Upper lobe of left lung (tissue), 6 donors: Measurements from ENCODE around the gene LENEP. TPM values are rescaled to one million over a fixed set of nuclear protein-coding genes. Genes with fewer than 3 reads are reported as not detected.

Source experiments
- ATAC-seq, 2 donors: fragments of 200-7000 bp; cut with Tn5 transposase; one replicate each; pipeline ENCODE4 v1.9.1; 2022; ENCODE audit warnings: mild to moderate bottlenecking in 2 of 2, moderate library complexity in 2 of 2; ENCODE audit not compliant: low FRiP score in 2 of 2
- DNase-seq, 2 donors: peaks; one replicate each; pipeline ENCODE4 v3.0.0-alpha.2; 2019 to 2020
- H3K27ac ChIP-seq, 4 donors: fragments of 200-600 bp; sonication (generic); one replicate each; pipeline ENCODE4 v1.5.1; 2016 to 2019
- H3K27me3 ChIP-seq, 4 donors: fragments of 200-600 bp; sonication (generic); one replicate each; pipeline ENCODE4 v1.5.1; 2017 to 2019
- H3K36me3 ChIP-seq, 4 donors: fragments of 200-600 bp; sonication (generic); one replicate each; pipeline ENCODE4 v1.5.1; 2016 to 2019
- H3K4me1 ChIP-seq, 4 donors: fragments of 200-600 bp; sonication (generic); one replicate each; pipeline ENCODE4 v1.5.1; 2018 to 2019
- H3K4me3 ChIP-seq, 4 donors: fragments of 200-600 bp; sonication (generic); one replicate each; pipeline ENCODE4 v1.5.1; 2017 to 2019; ENCODE audit warnings: mild to moderate bottlenecking in 2 of 4, moderate library complexity in 1 of 4
- H3K9me3 ChIP-seq, 4 donors: fragments of 200-600 bp; sonication (generic); one replicate each; pipeline ENCODE4 v1.5.1; 2018 to 2019
- EP300 ChIP-seq, 4 donors: sonication (generic); formaldehyde crosslinking; IDR thresholded peaks; one replicate each; pipeline ENCODE4 v1.5.1; 2017; ENCODE audit warnings: antibody characterized with exemption in 4 of 4, control low read depth in 2 of 4
- POLR2A ChIP-seq, 4 donors: fragments of 450-650 bp; IDR thresholded peaks; one replicate each; pipeline ENCODE4 v1.5.1; 2016 to 2017; ENCODE audit warnings: antibody characterized with exemption in 4 of 4, mild to moderate bottlenecking in 2 of 4
- POLR2AphosphoS5 ChIP-seq, 2 donors: sonication (generic); formaldehyde crosslinking; IDR thresholded peaks; one replicate each; pipeline ENCODE4 v1.5.1; 2017; ENCODE audit warnings: antibody characterized with exemption in 2 of 2
- WGBS, 2 donors: methylation state at CpG; one replicate each; pipeline ENCODE4 v1.1.5; 2017 to 2018; 5-methylcytosine and 5-hydroxymethylcytosine counted together
- total RNA-seq, 6 donors: library from RNA; depleted of rRNA in 4 of 6; stranded (reverse); fragments of >200 nt in 4 of 6; gene quantifications; one replicate each; pipeline versions ENCODE4 v1.1.0 to v1.2.1, GENCODE V29; 2016 to 2021
- TF ChIP-seq, protein P1 (sequence below), 6 experiments: fragments of 450-650 bp in 4 of 6; fragments of 200-600 bp in 2 of 6; sonication (generic) in 2 of 6; IDR thresholded peaks; one replicate each; pipeline ENCODE4 v1.5.1; 2016 to 2019; ENCODE audit warnings: antibody characterized with exemption in 6 of 6
- donor health status: DM: no; HTN: no; CAD: no; lungs with moderate emphysema.
- donor health status: DM: no; HTN: yes; CAD: no; lungs with severe emphysema.

LENEP gene
- total RNA-seq, 6 donors from 2014 or later = 0.57 to 1.0 TPM; not detected in 4

DNA sequence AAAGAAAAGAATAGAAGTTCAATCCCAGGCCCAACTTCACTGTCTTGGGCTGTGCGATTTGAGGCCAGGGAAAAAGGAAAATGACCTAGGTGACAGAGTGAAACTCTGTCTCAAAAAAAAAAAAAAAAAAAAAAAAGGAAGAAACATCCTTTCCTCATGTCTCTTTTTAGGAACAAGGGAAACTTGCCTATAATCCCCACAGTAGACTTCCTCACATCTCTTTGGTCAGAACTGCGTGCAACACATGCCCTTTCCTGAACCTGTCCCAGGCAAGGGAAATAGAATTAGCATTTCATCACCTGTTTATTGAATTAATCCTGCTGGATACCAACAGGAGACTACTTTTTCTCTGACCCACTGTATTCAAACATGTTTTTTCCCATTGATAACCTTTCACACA, 42.5 kb downstream of the LENEP start:
- WGBS, 2 donors = 76 to 81% methylated on average over 2 of the region's 2 CpGs
- no peaks in the 10 kb centered on the region for H3K9me3 ChIP-seq

DNA sequence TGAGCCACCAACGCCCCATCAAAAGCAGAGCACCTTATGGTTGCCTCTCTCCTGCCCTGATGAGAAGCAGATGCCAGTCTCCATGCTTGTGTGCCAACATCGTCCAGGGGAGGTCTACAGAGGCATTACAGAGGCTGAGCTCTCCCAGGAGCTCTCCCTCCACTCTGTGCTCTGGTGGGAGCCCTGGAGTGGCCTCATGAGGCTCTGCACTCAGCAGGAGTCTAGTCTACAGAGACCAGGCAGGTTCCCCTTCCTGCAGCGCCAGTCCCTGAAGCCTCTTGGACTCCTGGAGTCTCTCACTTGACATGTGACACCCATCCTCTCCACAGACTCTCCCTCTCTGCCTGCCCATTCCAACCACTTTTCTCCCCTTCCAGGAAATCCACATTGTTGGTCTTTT, 43.7 kb downstream of the LENEP start:
- WGBS, 2 donors = 82 to 100% methylated on average over 2 to 3 of the region's 3 CpGs
- no peak for ATAC-seq

More for the DNA sequence above, 42.5 kb downstream of the LENEP start:
- ATAC-seq = no peak
- Histone ChIP-seq H3K36me3 (no peaks in the 10 kb centered on the region), H3K4me1 (peaks cover 5 to 13% (median 9%) of the 10 kb centered on the region in 4 donors), H3K27me3 (no peaks in the 10 kb centered on the region), H3K4me3 (no peak overlapping the region), H3K27ac (no peak overlapping the region)
- no peak for DNase-seq
- TF ChIP-seq, protein P1, sequence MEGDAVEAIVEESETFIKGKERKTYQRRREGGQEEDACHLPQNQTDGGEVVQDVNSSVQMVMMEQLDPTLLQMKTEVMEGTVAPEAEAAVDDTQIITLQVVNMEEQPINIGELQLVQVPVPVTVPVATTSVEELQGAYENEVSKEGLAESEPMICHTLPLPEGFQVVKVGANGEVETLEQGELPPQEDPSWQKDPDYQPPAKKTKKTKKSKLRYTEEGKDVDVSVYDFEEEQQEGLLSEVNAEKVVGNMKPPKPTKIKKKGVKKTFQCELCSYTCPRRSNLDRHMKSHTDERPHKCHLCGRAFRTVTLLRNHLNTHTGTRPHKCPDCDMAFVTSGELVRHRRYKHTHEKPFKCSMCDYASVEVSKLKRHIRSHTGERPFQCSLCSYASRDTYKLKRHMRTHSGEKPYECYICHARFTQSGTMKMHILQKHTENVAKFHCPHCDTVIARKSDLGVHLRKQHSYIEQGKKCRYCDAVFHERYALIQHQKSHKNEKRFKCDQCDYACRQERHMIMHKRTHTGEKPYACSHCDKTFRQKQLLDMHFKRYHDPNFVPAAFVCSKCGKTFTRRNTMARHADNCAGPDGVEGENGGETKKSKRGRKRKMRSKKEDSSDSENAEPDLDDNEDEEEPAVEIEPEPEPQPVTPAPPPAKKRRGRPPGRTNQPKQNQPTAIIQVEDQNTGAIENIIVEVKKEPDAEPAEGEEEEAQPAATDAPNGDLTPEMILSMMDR (IDR thresholded peaks at IDR 0.05) = no peak
- TF ChIP-seq POLR2A (IDR thresholded peaks at IDR 0.05) (no peak), EP300 (IDR thresholded peaks at IDR 0.05) (no peak), POLR2AphosphoS5 (IDR thresholded peaks at IDR 0.05) (no peak)

DNA sequence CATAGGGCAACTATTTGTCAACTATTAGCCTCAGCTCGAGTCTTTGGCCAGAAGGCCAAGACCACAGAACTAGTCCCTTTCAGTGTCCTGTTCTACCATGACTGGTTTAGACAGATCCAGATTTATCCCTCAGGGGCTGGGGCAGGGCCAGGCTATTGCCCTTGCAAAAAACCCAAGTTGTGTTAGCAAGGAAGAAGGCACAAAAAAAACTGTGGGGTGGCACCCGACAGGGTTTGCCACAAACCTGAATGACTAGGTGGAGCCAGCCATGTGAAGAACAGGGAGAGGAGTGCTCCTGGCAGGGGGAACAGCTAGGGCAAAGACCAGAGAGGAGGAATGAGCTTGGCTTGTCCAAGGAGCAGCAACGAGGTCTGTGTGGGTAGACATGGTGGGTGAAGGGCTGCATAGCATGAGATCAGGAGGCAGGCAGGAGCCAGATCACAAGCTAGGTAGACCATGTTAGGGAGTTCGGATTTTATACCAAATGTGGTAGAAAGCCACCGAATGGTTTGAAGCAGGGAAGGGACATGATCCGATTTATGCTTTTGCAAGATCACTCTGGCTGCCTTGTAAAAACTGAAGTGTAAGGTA, 44.6 kb downstream of the LENEP start:
- Histone ChIP-seq H3K36me3 (no peaks in the 10 kb centered on the region), H3K9me3 (no peaks in the 10 kb centered on the region), H3K27me3 (no peaks in the 10 kb centered on the region), H3K27ac (no peak overlapping the region), H3K4me3 (no peak overlapping the region), H3K4me1 (peaks cover 5 to 13% (median 9%) of the 10 kb centered on the region in 4 donors)
- TF ChIP-seq POLR2A (IDR thresholded peaks at IDR 0.05) (no peak), EP300 (IDR thresholded peaks at IDR 0.05) (no peak), POLR2AphosphoS5 (IDR thresholded peaks at IDR 0.05) (no peak)
- TF ChIP-seq, protein P1 (IDR thresholded peaks at IDR 0.05) = no peak
- no peak for ATAC-seq
- WGBS, 2 donors = 84 to 85% methylated on average over 5 to 6 of the region's 6 CpGs
- no peak for DNase-seq

More for the DNA sequence above, 43.7 kb downstream of the LENEP start:
- no peaks in the 10 kb centered on the region for H3K9me3 ChIP-seq
- H3K27ac ChIP-seq = no peak overlapping the region
- H3K36me3 ChIP-seq = no peaks in the 10 kb centered on the region
- H3K27me3 ChIP-seq = no peaks in the 10 kb centered on the region
- H3K4me1 ChIP-seq = peaks cover 5 to 13% (median 9%) of the 10 kb centered on the region in 4 donors
- H3K4me3 ChIP-seq = no peak overlapping the region
- TF ChIP-seq POLR2AphosphoS5 (IDR thresholded peaks at IDR 0.05) (no peak), POLR2A (IDR thresholded peaks at IDR 0.05) (no peak), EP300 (IDR thresholded peaks at IDR 0.05) (no peak)
- TF ChIP-seq, protein P1 (IDR thresholded peaks at IDR 0.05) = no peak
- no peak for DNase-seq

DNA sequence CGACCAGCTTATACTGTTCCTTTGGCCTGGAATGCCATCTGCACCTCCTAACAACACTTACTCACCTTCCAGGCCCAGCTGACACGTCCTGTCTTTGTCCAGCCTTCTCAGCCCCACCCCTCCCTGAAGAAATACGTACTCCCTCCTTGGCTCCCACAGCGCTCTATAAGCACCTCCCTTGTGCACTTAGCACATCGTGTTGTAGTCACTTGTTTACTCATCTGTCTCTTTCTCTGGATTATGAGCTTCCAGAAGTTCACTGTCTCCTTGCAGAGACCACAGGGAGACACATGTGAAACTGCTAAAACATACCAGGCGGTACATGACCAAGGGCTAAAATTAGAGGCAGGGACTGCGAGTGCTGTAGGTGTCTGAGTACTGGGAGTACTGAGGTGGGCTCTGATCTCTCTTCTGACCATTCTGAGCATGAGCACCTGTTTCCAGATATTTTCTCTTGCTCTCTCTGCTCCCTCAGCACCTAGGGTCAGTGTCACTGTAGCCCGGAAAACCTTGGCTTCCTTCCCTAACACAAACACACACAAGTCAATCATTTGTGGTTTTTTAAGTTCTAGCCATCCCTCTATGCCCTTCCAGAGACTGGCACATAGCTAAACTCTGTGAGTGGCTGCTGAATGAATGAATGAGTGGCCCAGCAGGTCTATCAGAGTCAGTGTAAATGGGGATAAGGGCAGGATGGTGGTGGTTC, 45.4 kb downstream of the LENEP start:
- Histone ChIP-seq H3K9me3 (no peaks in the 10 kb centered on the region), H3K4me3 (no peak overlapping the region), H3K36me3 (no peaks in the 10 kb centered on the region), H3K27me3 (no peaks in the 10 kb centered on the region), H3K27ac (peak overlapping the region in 1 of 4 donors; percentile 16), H3K4me1 (peaks cover 7 to 15% (median 12%) of the 10 kb centered on the region in 4 donors)
- no peak for TF ChIP-seq EP300 (IDR thresholded peaks at IDR 0.05)
- TF ChIP-seq, protein P1 (IDR thresholded peaks at IDR 0.05) = no peak
- no peak for TF ChIP-seq POLR2AphosphoS5 (IDR thresholded peaks at IDR 0.05)
- TF ChIP-seq POLR2A (IDR thresholded peaks at IDR 0.05) = no peak
- ATAC-seq (peak in 1 of 2 donors; percentile 70), DNase-seq (peak in 1 of 2 donors; percentile 60)
- WGBS, 2 donors = 30 to 34% methylated on average over 8 of the region's 8 CpGs
